A549 (cell line): ENCODE measurements around the gene IL6R.

Experiments
- EHMT2 ChIP-seq: fragments of 200-600 bp; sonication (generic); IDR thresholded peaks from 2 replicates; pipeline ENCODE4 v1.6.1; 2016; ENCODE audit warnings: antibody characterized with exemption, low read depth, mild to moderate bottlenecking, moderate library complexity
- EP300 ChIP-seq, 2 experiments: fragments of >200 bp; sonication (Bioruptor Twin); formaldehyde crosslinking; IDR thresholded peaks; 2 replicates in 1 of 2; 3 replicates in 1 of 2; pipeline ENCODE4 v1.6.1; 2016 to 2017
- HMGXB4 ChIP-seq: fragments of 250-450 bp; sonication (Bioruptor Pico); IDR thresholded peaks from 2 replicates; pipeline ENCODE4 v1.5.0; 2021; ENCODE audit warnings: mild to moderate bottlenecking, moderate library complexity, borderline replicate concordance
- MAFK ChIP-seq: fragments of 450-650 bp; IDR thresholded peaks from 2 replicates; pipeline ENCODE4 v1.6.1; 2014; ENCODE audit not compliant: partially characterized antibody
- POLR2A ChIP-seq: IDR thresholded peaks from 2 replicates; pipeline ENCODE4 v1.6.1; 2012; ENCODE audit warnings: mild to moderate bottlenecking, low read length
- TF ChIP-seq, protein P1 (sequence below): fragments of >200 bp; sonication (Bioruptor Twin); formaldehyde crosslinking; IDR thresholded peaks from 3 replicates; pipeline ENCODE4 v1.5.1; 2016
- TF ChIP-seq, protein P2 (sequence below): fragments of 200-600 bp; sonication (generic); IDR thresholded peaks from 2 replicates; pipeline ENCODE4 v1.6.1; 2016; ENCODE audit warnings: antibody characterized with exemption, mild to moderate bottlenecking, moderate library complexity
- TF ChIP-seq, protein P3 (sequence below): IDR thresholded peaks from 2 replicates; pipeline ENCODE4 v1.6.1; 2012; ENCODE audit warnings: low read depth, borderline replicate concordance

- TF ChIP-seq, protein P1, sequence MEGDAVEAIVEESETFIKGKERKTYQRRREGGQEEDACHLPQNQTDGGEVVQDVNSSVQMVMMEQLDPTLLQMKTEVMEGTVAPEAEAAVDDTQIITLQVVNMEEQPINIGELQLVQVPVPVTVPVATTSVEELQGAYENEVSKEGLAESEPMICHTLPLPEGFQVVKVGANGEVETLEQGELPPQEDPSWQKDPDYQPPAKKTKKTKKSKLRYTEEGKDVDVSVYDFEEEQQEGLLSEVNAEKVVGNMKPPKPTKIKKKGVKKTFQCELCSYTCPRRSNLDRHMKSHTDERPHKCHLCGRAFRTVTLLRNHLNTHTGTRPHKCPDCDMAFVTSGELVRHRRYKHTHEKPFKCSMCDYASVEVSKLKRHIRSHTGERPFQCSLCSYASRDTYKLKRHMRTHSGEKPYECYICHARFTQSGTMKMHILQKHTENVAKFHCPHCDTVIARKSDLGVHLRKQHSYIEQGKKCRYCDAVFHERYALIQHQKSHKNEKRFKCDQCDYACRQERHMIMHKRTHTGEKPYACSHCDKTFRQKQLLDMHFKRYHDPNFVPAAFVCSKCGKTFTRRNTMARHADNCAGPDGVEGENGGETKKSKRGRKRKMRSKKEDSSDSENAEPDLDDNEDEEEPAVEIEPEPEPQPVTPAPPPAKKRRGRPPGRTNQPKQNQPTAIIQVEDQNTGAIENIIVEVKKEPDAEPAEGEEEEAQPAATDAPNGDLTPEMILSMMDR = no peak
- TF ChIP-seq POLR2A (no peak), EP300 (IDR thresholded peaks at IDR 0.05) (no peak), HMGXB4 (no peak), MAFK (no peak), EHMT2 (no peak)
- TF ChIP-seq, protein P2, sequence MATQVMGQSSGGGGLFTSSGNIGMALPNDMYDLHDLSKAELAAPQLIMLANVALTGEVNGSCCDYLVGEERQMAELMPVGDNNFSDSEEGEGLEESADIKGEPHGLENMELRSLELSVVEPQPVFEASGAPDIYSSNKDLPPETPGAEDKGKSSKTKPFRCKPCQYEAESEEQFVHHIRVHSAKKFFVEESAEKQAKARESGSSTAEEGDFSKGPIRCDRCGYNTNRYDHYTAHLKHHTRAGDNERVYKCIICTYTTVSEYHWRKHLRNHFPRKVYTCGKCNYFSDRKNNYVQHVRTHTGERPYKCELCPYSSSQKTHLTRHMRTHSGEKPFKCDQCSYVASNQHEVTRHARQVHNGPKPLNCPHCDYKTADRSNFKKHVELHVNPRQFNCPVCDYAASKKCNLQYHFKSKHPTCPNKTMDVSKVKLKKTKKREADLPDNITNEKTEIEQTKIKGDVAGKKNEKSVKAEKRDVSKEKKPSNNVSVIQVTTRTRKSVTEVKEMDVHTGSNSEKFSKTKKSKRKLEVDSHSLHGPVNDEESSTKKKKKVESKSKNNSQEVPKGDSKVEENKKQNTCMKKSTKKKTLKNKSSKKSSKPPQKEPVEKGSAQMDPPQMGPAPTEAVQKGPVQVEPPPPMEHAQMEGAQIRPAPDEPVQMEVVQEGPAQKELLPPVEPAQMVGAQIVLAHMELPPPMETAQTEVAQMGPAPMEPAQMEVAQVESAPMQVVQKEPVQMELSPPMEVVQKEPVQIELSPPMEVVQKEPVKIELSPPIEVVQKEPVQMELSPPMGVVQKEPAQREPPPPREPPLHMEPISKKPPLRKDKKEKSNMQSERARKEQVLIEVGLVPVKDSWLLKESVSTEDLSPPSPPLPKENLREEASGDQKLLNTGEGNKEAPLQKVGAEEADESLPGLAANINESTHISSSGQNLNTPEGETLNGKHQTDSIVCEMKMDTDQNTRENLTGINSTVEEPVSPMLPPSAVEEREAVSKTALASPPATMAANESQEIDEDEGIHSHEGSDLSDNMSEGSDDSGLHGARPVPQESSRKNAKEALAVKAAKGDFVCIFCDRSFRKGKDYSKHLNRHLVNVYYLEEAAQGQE = no peak
- TF ChIP-seq, protein P3, sequence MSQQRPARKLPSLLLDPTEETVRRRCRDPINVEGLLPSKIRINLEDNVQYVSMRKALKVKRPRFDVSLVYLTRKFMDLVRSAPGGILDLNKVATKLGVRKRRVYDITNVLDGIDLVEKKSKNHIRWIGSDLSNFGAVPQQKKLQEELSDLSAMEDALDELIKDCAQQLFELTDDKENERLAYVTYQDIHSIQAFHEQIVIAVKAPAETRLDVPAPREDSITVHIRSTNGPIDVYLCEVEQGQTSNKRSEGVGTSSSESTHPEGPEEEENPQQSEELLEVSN = no peak
Observed at GRCh38 chr1:154403261-154403943, 1.7 kb upstream of the IL6R start.
